H1 (cell line): Measurements from ENCODE around the gene ATG4D. TPM values are rescaled to one million over a fixed set of nuclear protein-coding genes. Genes with fewer than 3 reads are reported as not detected.

Experiments
- CREB1 ChIP-seq: IDR thresholded peaks from 2 replicates; pipeline ENCODE4 v1.6.1; 2012; ENCODE audit warnings: inconsistent platforms
- KDM4A ChIP-seq: IDR thresholded peaks from one replicate; pipeline ENCODE4 v1.7.1; 2012; ENCODE audit warnings: low read depth, mild to moderate bottlenecking, moderate library complexity, low read length, inconsistent platforms; ENCODE audit not compliant: severe bottlenecking
- SP1 ChIP-seq: IDR thresholded peaks from 2 replicates; pipeline ENCODE4 v1.6.1; 2011; ENCODE audit warnings: low read depth, low read length
- ZNF274 ChIP-seq: IDR thresholded peaks from 2 replicates; pipeline ENCODE4 v1.7.0; 2012; ENCODE audit warnings: low read length, borderline replicate concordance; ENCODE audit errors: extremely low read depth
- polyA plus RNA-seq, 7 experiments: library from polyadenylated mRNA; depleted of rRNA in 3 of 7; stranded (reverse) in 5 of 7; unstranded in 2 of 7; fragments of >200 nt in 5 of 7; fragments of 200-250 nt in 2 of 7; gene quantifications; 1 replicate in 5 of 7; 2 replicates in 1 of 7; 4 replicates in 1 of 7; pipeline versions ENCODE4 v1.2.1 to v1.2.3, GENCODE V29; 2011 to 2013; ENCODE audit warnings: missing spikeins in 2 of 7, mixed read lengths in 2 of 7
- total RNA-seq: library from RNA; stranded (reverse); fragmentation: NEBNext Ultra II Directional; extraction: Animal tissue kit (Norgen Biotek cat#: 25700); gene quantifications from 2 replicates; pipeline ENCODE4 v1.2.1, GENCODE V29; 2021

The ATG4D gene
- total and polyA plus RNA-seq, 2 of the 8 experiments (the other 6 are each of a cell fraction or from before 2014, with no cell fraction given), result 39.6 to 43.7 TPM

DNA sequence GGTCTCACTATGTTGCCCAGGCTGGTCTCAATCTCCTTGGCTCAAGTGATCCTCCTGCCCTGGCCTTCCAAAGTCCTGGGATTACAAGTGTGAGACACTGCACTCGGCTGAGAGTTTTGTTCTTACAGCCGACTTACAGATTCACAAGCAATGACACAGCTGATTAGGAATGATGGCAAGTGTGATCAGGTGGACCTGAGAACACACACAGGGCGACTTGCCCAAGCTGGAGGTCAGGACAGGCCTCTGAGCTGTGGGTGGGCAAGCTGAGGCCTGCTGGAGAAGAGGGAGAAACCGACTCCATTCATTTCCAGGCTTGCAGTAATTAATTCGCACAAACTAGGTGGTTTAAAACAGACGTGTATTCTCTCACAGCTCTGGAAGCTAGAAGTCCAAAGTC is 8.1 kb upstream of the ATG4D start (continued):
- TF ChIP-seq CREB1, result no peak
- no peak for TF ChIP-seq KDM4A
- TF ChIP-seq SP1, result no peak
- TF ChIP-seq ZNF274, result no peak
